H1 (cell line): ENCODE measurements around the gene LILRB3. TPM values are rescaled to one million over a fixed set of nuclear protein-coding genes. Genes with fewer than 3 reads are reported as not detected.

Source experiments
- CTCF ChIA-PET: fragments of 300-600 bp; sonication (Branson Sonifier 250); formaldehyde crosslinking; loops from one replicate; lab custom pipeline; 2021; ENCODE audit not compliant: partially characterized antibody; lab: Charles Lee
- POLR2A ChIA-PET: fragments of 300-600 bp; sonication (Branson Sonifier 250); formaldehyde crosslinking; loops from one replicate; lab custom pipeline; 2021; ENCODE audit warnings: inconsistent platforms; ENCODE audit not compliant: partially characterized antibody; lab: Charles Lee
- DNase-seq, 2 experiments: peaks; one replicate each; pipeline versions ENCODE4 v3.0.0 to v3.0.0-alpha.2; 2010 to 2022; ENCODE audit warnings: low spot score in 2 of 2, low read depth in 1 of 2, mixed read lengths in 1 of 2
- FAIRE-seq: peaks from 2 replicates; lab custom pipeline; 2011; peaks lifted over from hg19 to GRCh38; lab: Jason Lieb, UNC
- H2AFZ ChIP-seq: 2 replicates; pipeline ENCODE4 v1.8.1; 2012; ENCODE audit warnings: low read length, inconsistent platforms
- H2AK5ac ChIP-seq: 2 replicates; pipeline ENCODE4 v1.6.1; 2013; ENCODE audit warnings: low read depth, low read length
- H2BK120ac ChIP-seq: replicated peaks from 2 replicates; pipeline ENCODE3; 2013; ENCODE audit warnings: low read depth, low read length, inconsistent platforms
- H2BK12ac ChIP-seq: 2 replicates; pipeline ENCODE4 v1.6.1; 2013; ENCODE audit warnings: low read depth, low read length
- H2BK15ac ChIP-seq: 2 replicates; pipeline ENCODE4 v1.6.1; 2013; ENCODE audit warnings: low read length
- H2BK20ac ChIP-seq: 2 replicates; pipeline ENCODE4 v1.6.1; 2013; ENCODE audit warnings: low read length
- H2BK5ac ChIP-seq: 2 replicates; pipeline ENCODE4 v1.6.1; 2013; ENCODE audit warnings: low read depth, low read length
- H3K14ac ChIP-seq: 2 replicates; pipeline ENCODE4 v1.6.1; 2013; ENCODE audit warnings: inconsistent platforms; ENCODE audit not compliant: insufficient read length
- H3K18ac ChIP-seq: 2 replicates; pipeline ENCODE4 v1.6.1; 2013; ENCODE audit warnings: low read length; ENCODE audit errors: extremely low read depth
- H3K23ac ChIP-seq: 2 replicates; pipeline ENCODE4 v1.6.1; 2013; ENCODE audit warnings: inconsistent platforms; ENCODE audit not compliant: insufficient read length
- H3K23me2 ChIP-seq: 2 replicates; pipeline ENCODE4 v1.6.1; 2013; ENCODE audit warnings: low read depth, low read length
- H3K27ac ChIP-seq: 2 replicates; pipeline ENCODE4 v1.6.1; 2011; ENCODE audit warnings: low read depth, low read length, inconsistent platforms
- H3K27me3 ChIP-seq, 4 experiments: replicated peaks in 1 of 4; 1 replicate in 1 of 4; 2 replicates in 3 of 4; pipeline versions ENCODE4 v1.6.1 to v1.8.1; 2011 to 2013; ENCODE audit warnings: low read length in 3 of 4, mild to moderate bottlenecking in 3 of 4, inconsistent platforms in 2 of 4, mixed read lengths in 2 of 4, moderate library complexity in 1 of 4; ENCODE audit not compliant: control insufficient read depth in 3 of 4, insufficient read depth in 3 of 4; ENCODE audit errors: extremely low read depth in 1 of 4
- H3K36me3 ChIP-seq, 4 experiments: 2 replicates each; pipeline versions ENCODE4 v1.6.1 to v1.8.1; 2011 to 2013; ENCODE audit warnings: mild to moderate bottlenecking in 4 of 4, low read length in 3 of 4, moderate library complexity in 2 of 4, control low read depth in 1 of 4, inconsistent platforms in 1 of 4; ENCODE audit not compliant: insufficient read depth in 4 of 4, control insufficient read depth in 2 of 4
- H3K4ac ChIP-seq: replicated peaks from 2 replicates; pipeline ENCODE3; 2013; ENCODE audit warnings: low read length, low read depth, mixed read lengths, inconsistent platforms; ENCODE audit not compliant: insufficient read length
- H3K4me1 ChIP-seq, 4 experiments: replicated peaks in 1 of 4; 1 replicate in 1 of 4; 2 replicates in 3 of 4; pipeline versions ENCODE4 v1.6.1 to v1.8.1; 2011 to 2013; ENCODE audit warnings: low read length in 3 of 4, inconsistent platforms in 2 of 4, mixed read lengths in 1 of 4; ENCODE audit not compliant: insufficient read depth in 4 of 4, control insufficient read depth in 3 of 4
- H3K4me2 ChIP-seq, 2 experiments: 2 replicates each; pipeline versions ENCODE4 v1.6.1 to v1.8.1; 2011 to 2013; ENCODE audit warnings: low read depth in 2 of 2, low read length in 2 of 2, control low read depth in 1 of 2, inconsistent platforms in 1 of 2, mild to moderate bottlenecking in 1 of 2; ENCODE audit not compliant: insufficient read depth in 1 of 2
- H3K4me3 ChIP-seq, 4 experiments: fragments of 200-600, 300-600 bp in 1 of 4; sonication (generic), shearing (Covaris generic), sonication (Bioruptor Twin) in 1 of 4; 2 replicates each; pipeline versions ENCODE4 v1.5.1 to v1.8.1; 2011 to 2016; ENCODE audit warnings: low read length in 4 of 4, low read depth in 3 of 4, control low read depth in 2 of 4, inconsistent platforms in 2 of 4, mild to moderate bottlenecking in 2 of 4, mixed read lengths in 1 of 4, moderate library complexity in 1 of 4; ENCODE audit not compliant: insufficient read depth in 2 of 4; ENCODE audit errors: extremely low read depth in 1 of 4
- H3K56ac ChIP-seq: replicated peaks from 2 replicates; pipeline ENCODE3; 2013; ENCODE audit warnings: low read depth, mild to moderate bottlenecking, mixed read lengths, low read length, inconsistent platforms; ENCODE audit not compliant: insufficient read length
- H3K79me1 ChIP-seq: 2 replicates; pipeline ENCODE4 v1.6.1; 2013; ENCODE audit warnings: low read depth, low read length, control low read depth
- H3K79me2 ChIP-seq, 2 experiments: 2 replicates each; pipeline versions ENCODE4 v1.6.1 to v1.8.1; 2012 to 2013; ENCODE audit warnings: low read length in 2 of 2, mild to moderate bottlenecking in 2 of 2, inconsistent platforms in 1 of 2; ENCODE audit not compliant: insufficient read depth in 2 of 2, control insufficient read depth in 1 of 2
- H3K9ac ChIP-seq, 4 experiments: replicated peaks in 1 of 4; 1 replicate in 1 of 4; 2 replicates in 3 of 4; pipeline versions ENCODE4 v1.6.1 to v1.8.1; 2011 to 2013; ENCODE audit warnings: low read depth in 3 of 4, low read length in 3 of 4, control low read depth in 2 of 4, mild to moderate bottlenecking in 2 of 4, moderate library complexity in 2 of 4, inconsistent platforms in 1 of 4; ENCODE audit errors: extremely low read depth in 1 of 4
- H3K9me3 ChIP-seq, 2 experiments: 2 replicates each; pipeline versions ENCODE4 v1.6.1 to v1.8.1; 2012 to 2013; ENCODE audit warnings: mild to moderate bottlenecking in 2 of 2, moderate library complexity in 2 of 2, control low read depth in 1 of 2, inconsistent platforms in 1 of 2, low read depth in 1 of 2, low read length in 1 of 2, mixed read lengths in 1 of 2; ENCODE audit not compliant: insufficient read depth in 2 of 2
- H4K20me1 ChIP-seq, 2 experiments: replicated peaks in 1 of 2; 2 replicates each; pipeline versions ENCODE3 to v1.8.1; 2011 to 2013; ENCODE audit warnings: inconsistent platforms in 2 of 2, low read length in 2 of 2, mild to moderate bottlenecking in 1 of 2; ENCODE audit not compliant: insufficient read depth in 2 of 2, control insufficient read depth in 1 of 2
- H4K5ac ChIP-seq: 2 replicates; pipeline ENCODE4 v1.6.1; 2013; ENCODE audit warnings: low read length, low read depth, mixed read lengths, inconsistent platforms; ENCODE audit not compliant: insufficient read length
- H4K8ac ChIP-seq: 2 replicates; pipeline ENCODE4 v1.8.0; 2013; ENCODE audit warnings: mild to moderate bottlenecking, moderate library complexity, low read length, inconsistent platforms; ENCODE audit not compliant: insufficient read depth; ENCODE audit errors: extremely low read depth
- H4K91ac ChIP-seq: replicated peaks from 2 replicates; pipeline ENCODE3; 2013; ENCODE audit warnings: low read length, mixed read lengths, inconsistent platforms; ENCODE audit not compliant: insufficient read length
- ASH2L ChIP-seq: fragments of 200-600, 300-600 bp; sonication (generic); IDR thresholded peaks from one replicate; pipeline ENCODE4 v1.7.1; 2017; ENCODE audit warnings: low read length
- CTCF ChIP-seq, 3 experiments: IDR thresholded peaks; 1 replicate in 2 of 3; 2 replicates in 1 of 3; pipeline versions ENCODE4 v1.5.1 to v1.6.1; 2011; ENCODE audit warnings: low read length in 3 of 3, mild to moderate bottlenecking in 3 of 3, inconsistent platforms in 2 of 3, low read depth in 1 of 3, moderate library complexity in 1 of 3; ENCODE audit not compliant: insufficient read depth in 1 of 3; ENCODE audit errors: control extremely low read depth in 1 of 3
- EGR1 ChIP-seq: IDR thresholded peaks from 2 replicates; pipeline ENCODE4 v1.6.1; 2011; ENCODE audit warnings: low read depth, low read length, borderline replicate concordance
- EP300 ChIP-seq, 2 experiments: IDR thresholded peaks; 1 replicate in 1 of 2; 2 replicates in 1 of 2; pipeline ENCODE4 v1.6.1; 2011 to 2012; ENCODE audit warnings: low read depth in 2 of 2, low read length in 2 of 2, mild to moderate bottlenecking in 2 of 2, borderline replicate concordance in 1 of 2, inconsistent platforms in 1 of 2, moderate library complexity in 1 of 2
- GTF2F1 ChIP-seq: IDR thresholded peaks from 2 replicates; pipeline ENCODE4 v1.6.1; 2012; ENCODE audit warnings: low read depth, low read length, improper control_type of control experiment, borderline replicate concordance
- JUND ChIP-seq: IDR thresholded peaks from 2 replicates; pipeline ENCODE4 v1.6.1; 2011; ENCODE audit warnings: mild to moderate bottlenecking, improper control_type of control experiment, low read length
- NRF1 ChIP-seq: IDR thresholded peaks from 2 replicates; pipeline ENCODE4 v1.6.1; 2011; ENCODE audit warnings: mild to moderate bottlenecking, low read depth, low read length, improper control_type of control experiment
- SIN3A ChIP-seq, 2 experiments: IDR thresholded peaks in 1 of 2; conservative IDR thresholded peaks in 1 of 2; 2 replicates each; pipeline ENCODE4 v1.6.1; 2011 to 2012; ENCODE audit warnings: low read length in 2 of 2, improper control_type of control experiment in 1 of 2, low read depth in 1 of 2, mild to moderate bottlenecking in 1 of 2
- SIRT6 ChIP-seq: IDR thresholded peaks from one replicate; pipeline ENCODE4 v1.7.1; 2012; ENCODE audit warnings: low read length, inconsistent platforms
- SIX5 ChIP-seq: IDR thresholded peaks from 2 replicates; pipeline ENCODE4 v1.6.1; 2011; ENCODE audit warnings: mild to moderate bottlenecking, low read depth, low read length
- SP2 ChIP-seq: IDR thresholded peaks from 2 replicates; pipeline ENCODE4 v1.6.1; 2012; ENCODE audit warnings: mild to moderate bottlenecking, low read length, inconsistent platforms
- WGBS, 2 experiments: shearing (Covaris generic) in 1 of 2; methylation state at CpG; one replicate each; pipeline versions ENCODE4 v1.1.6 to v1.1.7; 2013 to 2015; ENCODE audit warnings: low lambda C conversion rate in 2 of 2, mixed read lengths in 2 of 2, inconsistent platforms in 1 of 2, low coverage in 1 of 2, missing lambda C conversion rate in 1 of 2; ENCODE audit not compliant: insufficient replicate concordance in 2 of 2, insufficient coverage in 1 of 2, insufficient read length in 1 of 2; ENCODE audit errors: extremely low coverage in 1 of 2, missing lambda C conversion rate in 1 of 2; 5-methylcytosine and 5-hydroxymethylcytosine counted together
- polyA plus RNA-seq, 7 experiments: library from polyadenylated mRNA; depleted of rRNA in 3 of 7; stranded (reverse) in 5 of 7; unstranded in 2 of 7; fragments of >200 nt in 5 of 7; fragments of 200-250 nt in 2 of 7; gene quantifications; 1 replicate in 5 of 7; 2 replicates in 1 of 7; 4 replicates in 1 of 7; pipeline versions ENCODE4 v1.2.1 to v1.2.3, GENCODE V29; 2011 to 2013; ENCODE audit warnings: missing spikeins in 2 of 7, mixed read lengths in 2 of 7
- total RNA-seq: library from RNA; stranded (reverse); fragmentation: NEBNext Ultra II Directional; extraction: Animal tissue kit (Norgen Biotek cat#: 25700); gene quantifications from 2 replicates; pipeline ENCODE4 v1.2.1, GENCODE V29; 2021

The LILRB3 gene
- total and polyA plus RNA-seq, 2 of the 8 experiments (the other 6 are each of a cell fraction or from before 2014, with no cell fraction given), result not detected

GRCh38 chr19:54257116-54257480 is 34.3 kb upstream of the LILRB3 start, which contains the start of gene LILRB5:
Gene LILRB5 (minus strand): TSS chr19:54257273. CDS start chr19:54257193, 80 bp downstream.
- 0 out of 2 replicates have a peak within 1 kb of the TSS, but pooled peaks have one; percentile 13 for H2BK15ac ChIP-seq
- no peak within 1 kb of the TSS for H2AFZ ChIP-seq
- H3K23ac ChIP-seq, result no peak within 1 kb of the TSS
- no peak within 1 kb of the TSS for H4K91ac ChIP-seq
- H4K5ac ChIP-seq, result no peak within 1 kb of the TSS
- H3K14ac ChIP-seq, result no peak within 1 kb of the TSS
- no peak within 1 kb of the TSS for H3K4me2 ChIP-seq
- H3K4ac ChIP-seq, result no peak within 1 kb of the TSS
- H3K9ac ChIP-seq, result no peak within 1 kb of the TSS
- peak within 1 kb of the TSS; percentile 53; the same call in 1 of the 2 replicates for H2AK5ac ChIP-seq
- no peaks in the 10 kb centered on the region; a peak in 2 of 7 replicates for H3K27me3 ChIP-seq
- no peak within 1 kb of the TSS for H4K8ac ChIP-seq
- H2BK12ac ChIP-seq, result 0 out of 2 replicates have a peak within 1 kb of the TSS, but pooled peaks have one; percentile 19
- H3K79me2 ChIP-seq, result no peaks in the 10 kb centered on the region
- no peaks in the 10 kb centered on the region for H3K79me1 ChIP-seq
- H4K20me1 ChIP-seq, result no peaks in the 10 kb centered on the region
- no peak within 1 kb of the TSS for H3K4me3 ChIP-seq
- POLR2A ChIA-PET, result interaction anchor here (1.0 to 2.3 kb wide), 5 partner anchors 9 to 60 kb away, joined by 3 to 11 read pairs (median 8); no protein-coding TSS in a partner anchor
- H3K23me2 ChIP-seq, result no peaks in the 10 kb centered on the region
- no peak within 1 kb of the TSS for H2BK120ac ChIP-seq
- H3K56ac ChIP-seq, result no peak within 1 kb of the TSS
- no peak within 1 kb of the TSS for H3K18ac ChIP-seq
- no peak within 1 kb of the TSS for H2BK5ac ChIP-seq
- H3K36me3 ChIP-seq, result no peaks in the 10 kb centered on the region
- CTCF ChIA-PET, result interaction anchor here (1.0 to 2.7 kb wide), 5 partner anchors 9 to 68 kb away, joined by 3 to 35 read pairs (median 5); no protein-coding TSS in a partner anchor
- H2BK20ac ChIP-seq, result no peak within 1 kb of the TSS
- FAIRE-seq (no peak), DNase-seq (peak in 1 of 2 experiments; percentile 38)
- peaks cover 0 to 13% (median 1%) of the 10 kb centered on the region in 4 experiments; a peak in 4 of 7 replicates for H3K4me1 ChIP-seq
- WGBS, 2 experiments, result 89% methylated on average over 9 of the region's 9 CpGs; no CpG with 5 or more reads in 1 of the 2 experiments
- no peaks in the 10 kb centered on the region for H3K9me3 ChIP-seq
- H3K27ac ChIP-seq, result no peak within 1 kb of the TSS
- TF ChIP-seq ASH2L, result no peak
- TF ChIP-seq SP2, result no peak
- no peak for TF ChIP-seq SIX5
- no peak for TF ChIP-seq CTCF (IDR thresholded peaks at IDR 0.05; ENCODE audit: control extremely low read depth in 1 of 3, insufficient read depth in 1 of 3, low read depth in 1 of 3, low read length in 3 of 3)
- TF ChIP-seq EGR1, result no peak
- no peak for TF ChIP-seq JUND
- no peak for TF ChIP-seq GTF2F1
- no peak for TF ChIP-seq SIN3A (conservative IDR thresholded peaks at IDR 0.05 in 1 of 2, IDR thresholded peaks at IDR 0.05 in 1 of 2; ENCODE audit: low read depth in 1 of 2, low read length in 2 of 2)
- no peak for TF ChIP-seq EP300 (IDR thresholded peaks at IDR 0.05; ENCODE audit: borderline replicate concordance in 1 of 2, low read depth in 2 of 2, low read length in 2 of 2)
- no peak for TF ChIP-seq NRF1
- TF ChIP-seq SIRT6, result no peak
